GF-D8 (cell line): ENCODE results near the gene DNAJC30.
"Not testable (repeated sequence)": the region's sequence is repeated elsewhere in the genome, so short reads cannot be mapped to it uniquely, and the experiment has no call there.

Source experiments
- DNase-seq: peaks from one replicate; lab custom pipeline; 2025; lab: John Stamatoyannopoulos, UW

Gene DNAJC30

DNA sequence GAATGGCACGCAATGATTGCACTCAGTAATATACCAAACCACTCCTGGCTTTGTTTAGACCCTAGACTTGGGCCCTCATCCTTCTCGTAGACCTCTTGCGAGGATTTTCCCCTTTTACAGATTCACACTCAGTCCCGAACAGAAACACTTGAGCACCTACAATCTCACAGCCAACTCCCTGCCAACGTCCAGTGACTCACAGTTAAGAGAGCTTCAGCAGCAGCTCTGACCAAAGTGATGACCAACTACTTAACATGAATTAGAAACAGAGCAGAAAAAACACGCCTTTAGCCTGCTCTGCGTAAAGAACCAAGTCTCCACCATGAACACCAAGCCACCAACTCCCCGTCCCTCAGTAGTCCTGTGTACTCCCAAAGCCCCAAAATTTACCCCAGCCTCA lies 2.2 kb downstream of the DNAJC30 start:
- no peak for DNase-seq

DNA sequence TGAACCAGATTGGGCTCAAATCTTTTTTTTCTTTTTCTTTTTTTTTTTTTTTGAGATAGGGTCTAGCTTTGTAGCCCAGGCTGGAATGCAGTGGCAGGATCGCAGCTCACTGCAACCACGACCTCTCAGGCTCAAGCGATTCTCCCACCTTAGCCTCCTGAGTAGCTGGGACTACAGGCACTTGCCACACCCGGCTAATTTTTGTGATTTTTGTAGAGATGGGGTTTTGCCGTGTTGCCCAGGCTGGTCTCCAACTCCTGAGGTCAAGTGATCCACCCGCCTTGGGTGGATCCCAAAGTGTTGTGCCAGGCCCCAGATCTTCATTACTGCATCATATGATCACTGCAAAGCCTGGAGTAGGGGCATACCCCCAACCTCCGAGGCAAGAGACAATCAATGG lies 2.8 kb downstream of the DNAJC30 start:
- no peak for DNase-seq

DNA sequence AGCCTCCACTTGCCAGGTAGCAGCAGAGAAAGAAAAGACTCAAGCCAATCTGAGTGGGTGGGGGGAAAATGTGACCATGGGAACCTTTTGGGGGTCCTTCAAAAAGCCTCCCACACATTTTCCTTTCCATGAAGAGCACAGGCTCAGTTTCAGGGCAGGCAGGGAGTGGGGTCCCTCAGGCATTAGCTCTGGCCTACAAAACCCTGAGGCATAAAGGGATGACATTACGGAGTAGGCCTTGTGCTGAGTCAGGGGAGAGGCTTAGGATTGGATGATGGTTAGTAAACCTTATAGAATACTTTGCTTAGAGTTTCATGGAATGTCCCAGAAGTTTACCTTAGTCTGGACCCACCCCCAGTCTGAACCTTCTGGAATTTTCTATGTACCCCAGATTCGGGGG lies 3.5 kb downstream of the DNAJC30 start:
- no peak for DNase-seq

DNA sequence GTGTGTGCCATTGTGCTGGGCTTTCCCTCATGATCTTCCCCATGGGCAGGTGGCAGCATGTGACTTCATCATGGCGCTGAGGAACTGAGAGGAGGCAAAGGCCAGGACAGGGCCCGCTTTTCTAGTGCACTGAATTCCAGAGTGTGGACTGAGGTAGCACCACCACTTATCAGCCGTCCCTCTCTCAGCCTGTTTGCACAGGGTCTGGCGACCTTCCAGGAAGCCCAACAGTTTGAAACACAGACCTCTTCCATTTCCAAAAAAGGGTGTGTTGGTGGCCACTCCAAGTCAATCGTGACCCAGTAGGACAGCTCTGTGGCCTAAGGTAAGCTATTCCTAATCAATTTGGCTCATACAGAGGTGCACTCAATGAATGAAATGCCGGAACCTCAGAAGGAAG lies 4.4 kb downstream of the DNAJC30 start:
- DNase-seq: no peak

DNA sequence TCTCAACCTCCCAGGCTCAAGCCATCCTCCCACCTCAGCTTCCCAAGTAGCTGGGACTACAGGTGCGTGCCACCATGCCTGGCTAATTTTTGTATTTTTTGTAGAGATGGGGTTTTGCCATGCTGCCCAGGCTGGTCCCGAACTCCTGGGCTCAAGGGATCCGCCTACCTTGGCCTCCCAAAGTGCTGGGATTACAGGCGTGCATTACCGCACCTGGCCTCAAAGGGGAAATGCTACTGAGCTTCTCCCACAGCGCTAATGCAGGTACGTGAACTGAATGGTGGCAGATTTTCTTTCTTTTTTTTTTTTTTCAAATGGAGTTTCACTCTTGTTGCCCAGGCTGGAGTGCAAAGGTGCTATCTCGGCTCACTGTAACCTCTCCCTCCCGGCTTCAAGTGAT lies 7.2 kb downstream of the DNAJC30 start:
- DNase-seq: not testable (repeated sequence)

DNA sequence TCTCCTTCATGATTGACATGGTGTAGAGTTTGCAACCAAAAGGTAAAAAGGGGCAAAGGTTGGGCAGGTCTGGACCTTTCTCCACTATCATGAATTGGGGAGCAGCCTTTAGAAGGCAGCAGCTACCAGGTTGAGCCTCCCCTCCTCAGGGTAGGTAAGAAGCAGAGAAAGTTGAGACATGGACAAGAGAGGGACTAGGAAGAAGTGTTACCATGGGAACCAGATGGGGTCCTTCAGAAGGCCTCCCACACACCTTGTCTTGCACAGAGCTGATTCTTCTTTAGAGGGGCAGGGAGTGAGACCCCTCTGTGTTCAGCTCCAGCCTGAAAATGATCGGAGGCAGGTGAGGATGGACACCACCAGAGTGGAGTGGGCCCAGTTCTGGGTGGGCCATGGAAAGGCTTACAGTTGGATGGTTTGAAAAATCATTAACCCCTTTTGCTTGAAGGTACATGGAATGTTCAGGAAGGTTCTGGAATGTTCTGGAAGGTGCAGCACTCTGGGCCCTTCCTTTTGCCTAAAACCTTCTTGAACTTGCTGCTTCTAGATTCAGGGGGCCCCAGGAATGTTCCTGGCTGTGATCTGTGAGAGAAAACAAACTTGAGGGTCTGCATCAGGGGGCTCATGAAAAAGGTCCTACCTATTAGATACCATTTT lies 8.7 kb downstream of the DNAJC30 start:
- DNase-seq: no peak

DNA sequence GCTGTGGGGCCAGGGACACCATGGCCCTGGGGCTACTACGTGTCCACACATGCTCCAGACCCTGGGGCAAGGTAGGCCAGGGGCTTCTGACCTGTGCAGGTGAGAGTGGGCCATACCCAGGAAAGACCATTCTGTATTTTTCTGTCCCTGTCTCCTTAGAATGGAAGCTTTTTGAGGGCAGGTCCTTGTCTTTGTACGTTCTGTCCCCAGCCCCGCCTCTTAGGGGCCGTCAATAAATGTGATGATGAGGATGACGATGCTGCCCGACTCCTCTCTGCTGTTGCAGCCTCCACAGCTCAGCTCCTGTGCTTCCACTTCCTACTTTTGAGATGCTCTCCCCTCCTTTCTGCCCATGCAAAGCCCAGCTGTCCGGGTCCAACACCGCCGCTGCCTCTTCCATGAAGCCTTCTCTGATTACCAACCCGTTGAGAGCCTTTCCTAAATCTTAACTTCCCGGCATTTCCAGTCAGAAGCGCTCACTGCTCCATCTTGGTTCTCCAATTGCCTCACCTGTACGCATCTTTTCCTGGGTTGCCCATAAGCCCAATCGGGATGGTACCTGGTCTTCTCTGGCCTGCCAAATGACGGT lies 11.3 kb downstream of the DNAJC30 start:
- no peak for DNase-seq

DNA sequence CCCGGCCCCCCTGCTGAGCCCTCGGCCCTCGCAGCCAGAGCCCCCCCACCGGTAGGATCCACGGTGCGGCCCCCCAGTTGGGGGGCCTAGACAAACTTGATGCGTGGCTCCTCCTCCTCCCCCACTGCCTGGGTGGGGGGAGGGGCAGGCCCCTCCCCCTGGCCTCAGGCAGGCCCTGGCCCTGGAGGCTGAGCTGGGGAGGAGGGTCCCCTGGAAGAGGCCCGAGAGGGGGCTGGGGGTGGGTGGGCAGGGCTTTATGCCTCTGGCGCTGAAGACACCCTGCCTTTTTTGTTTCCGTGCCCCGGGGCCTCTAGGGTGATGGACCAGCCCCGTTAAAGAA lies 12.0 kb downstream of the DNAJC30 start:
- no peak for DNase-seq

DNA sequence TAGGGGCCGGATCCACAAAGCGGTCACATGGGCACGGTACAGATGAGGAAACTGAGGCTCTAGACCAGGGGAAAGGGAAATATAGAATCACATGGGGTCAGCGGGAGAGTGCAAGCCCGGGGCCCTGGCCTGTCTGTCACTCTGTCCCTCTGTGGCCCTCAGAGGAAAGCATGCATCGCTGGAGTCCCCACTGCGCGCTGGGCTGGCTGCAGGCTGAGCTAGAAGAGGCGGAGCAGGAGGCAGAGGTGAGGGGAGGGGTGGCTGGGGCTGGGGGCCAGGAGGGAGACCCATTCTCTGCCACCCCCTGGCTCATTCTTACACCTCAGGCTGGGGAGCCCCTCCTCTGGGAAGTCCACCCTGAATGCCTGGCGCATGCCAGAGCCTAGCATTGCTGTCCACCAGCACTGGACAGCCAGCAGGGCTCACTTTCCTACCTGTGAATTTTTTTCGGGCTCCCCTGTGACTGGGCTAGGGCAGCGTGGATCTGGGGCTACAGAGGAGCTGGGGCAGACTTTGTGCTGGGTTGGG lies 13.3 kb downstream of the DNAJC30 start:
- DNase-seq: no peak

DNA sequence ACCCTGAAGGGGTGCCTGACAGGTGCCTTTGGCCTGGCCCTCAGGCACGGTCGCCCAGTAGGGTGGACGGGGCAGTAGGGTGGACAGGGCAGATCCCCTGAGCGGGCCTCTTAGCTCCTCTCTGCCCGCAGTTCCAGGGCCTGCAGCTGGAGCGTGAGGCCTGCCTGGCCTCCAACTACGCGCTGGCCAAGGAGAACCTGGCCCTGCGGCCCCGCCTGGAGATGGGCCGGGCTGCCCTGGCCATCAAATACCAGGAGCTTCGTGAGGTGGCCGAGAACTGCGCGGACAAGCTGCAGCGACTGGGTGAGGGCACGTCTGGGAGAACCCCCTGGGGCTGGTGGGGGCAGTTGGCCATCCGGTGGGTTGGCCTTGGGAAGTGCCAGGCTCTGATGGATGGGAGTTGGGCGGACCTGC lies 14.0 kb downstream of the DNAJC30 start:
- no peak for DNase-seq

DNA sequence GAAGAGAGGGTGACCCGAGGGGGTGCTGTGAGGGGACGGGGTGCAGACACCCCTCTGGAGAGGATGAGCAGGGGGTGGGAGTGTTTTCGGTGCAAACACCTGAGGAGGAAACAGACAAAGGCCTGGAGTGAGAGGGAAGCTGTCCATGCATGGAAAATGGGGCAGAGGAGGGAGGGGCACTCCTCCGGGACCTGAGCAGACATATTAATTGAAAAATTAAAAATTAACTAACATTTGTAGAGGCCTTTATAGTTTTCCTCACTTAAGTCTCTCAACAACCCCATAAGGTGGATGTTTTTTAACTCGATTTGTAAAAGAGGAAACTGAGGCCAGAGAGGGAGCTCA lies 14.4 kb downstream of the DNAJC30 start:
- no peak for DNase-seq

DNA sequence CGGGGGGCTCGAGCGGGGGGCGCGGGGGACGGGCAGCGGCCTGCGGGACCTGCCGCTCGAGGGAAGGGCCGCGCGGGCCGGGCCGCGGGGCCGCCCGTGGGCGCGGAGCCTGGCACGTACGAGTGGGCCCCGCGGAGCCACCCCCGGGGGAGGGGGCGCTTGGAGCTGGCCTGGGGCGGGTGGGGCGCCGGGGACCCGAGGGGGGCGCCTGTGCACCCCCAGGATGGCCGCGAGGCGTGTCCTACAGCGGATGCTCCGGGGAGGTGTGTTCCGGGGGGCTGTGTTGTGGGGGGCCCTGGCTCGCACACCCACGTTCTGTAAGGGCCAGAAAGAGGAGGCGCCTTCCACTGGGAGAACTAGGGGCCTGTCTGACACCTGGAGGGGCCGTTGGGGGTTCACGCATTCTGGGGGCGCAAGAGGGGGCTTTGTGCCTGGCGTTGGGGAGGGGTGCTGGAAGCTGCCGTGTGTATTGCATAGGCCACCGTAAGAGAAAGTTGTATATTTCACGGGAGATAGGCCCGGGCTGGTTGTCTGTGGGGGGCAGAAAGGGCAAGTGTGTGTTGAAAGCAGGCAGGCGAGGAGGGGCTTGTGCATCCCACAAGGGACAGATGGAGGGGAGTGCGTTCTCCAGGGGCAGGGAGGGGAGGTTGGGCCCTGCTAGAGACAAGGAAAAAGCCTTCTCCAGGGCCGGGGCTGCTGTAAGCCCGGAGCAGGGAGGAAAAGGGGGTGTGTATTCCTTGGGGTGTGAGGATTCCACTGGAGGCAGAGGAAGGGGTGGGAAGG lies 15.0 kb downstream of the DNAJC30 start:
- no peak for DNase-seq

DNA sequence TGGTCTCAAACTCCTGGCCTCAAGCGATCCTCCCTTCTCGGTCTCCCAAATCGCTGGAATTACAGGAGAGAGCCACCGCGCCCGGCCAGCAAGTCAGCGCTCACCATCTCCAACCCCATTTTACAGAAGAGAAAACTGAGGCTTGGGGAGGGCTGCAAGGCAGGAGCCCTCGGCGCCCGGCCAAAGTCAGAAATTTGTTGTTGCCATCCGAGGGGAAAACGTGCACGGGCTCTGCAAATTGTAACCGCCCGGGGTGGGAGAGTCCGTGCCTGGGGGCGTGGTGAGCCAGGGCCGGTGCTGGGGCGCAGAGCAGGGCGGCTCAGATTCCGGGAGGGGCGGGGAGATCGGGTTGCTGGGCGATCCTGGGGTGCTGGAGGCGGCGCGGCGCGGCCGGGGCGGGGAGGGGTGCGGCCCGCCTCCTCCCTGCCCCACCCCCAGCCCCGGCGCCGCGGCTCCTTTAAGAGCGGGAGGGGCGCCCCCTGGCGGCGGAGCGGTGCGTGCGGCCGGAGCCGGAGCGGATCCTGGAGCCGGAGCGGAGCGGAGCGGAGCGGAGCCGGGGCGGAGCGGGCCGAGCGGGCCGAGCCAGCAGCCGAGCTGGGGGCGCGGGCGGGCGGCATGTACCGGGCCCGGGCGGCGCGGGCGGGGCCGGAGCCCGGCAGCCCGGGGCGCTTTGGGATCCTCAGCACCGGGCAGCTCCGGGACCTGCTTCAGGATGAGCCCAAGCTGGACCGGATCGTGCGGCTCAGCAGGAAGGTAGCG lies 15.7 kb downstream of the DNAJC30 start, which contains the start of gene VPS37D:
VPS37D (plus strand) TSS at position 488 of the 759 bp plus-strand sequence; CDS start at position 616, 128 bp downstream.
- DNase-seq: no peak

DNA sequence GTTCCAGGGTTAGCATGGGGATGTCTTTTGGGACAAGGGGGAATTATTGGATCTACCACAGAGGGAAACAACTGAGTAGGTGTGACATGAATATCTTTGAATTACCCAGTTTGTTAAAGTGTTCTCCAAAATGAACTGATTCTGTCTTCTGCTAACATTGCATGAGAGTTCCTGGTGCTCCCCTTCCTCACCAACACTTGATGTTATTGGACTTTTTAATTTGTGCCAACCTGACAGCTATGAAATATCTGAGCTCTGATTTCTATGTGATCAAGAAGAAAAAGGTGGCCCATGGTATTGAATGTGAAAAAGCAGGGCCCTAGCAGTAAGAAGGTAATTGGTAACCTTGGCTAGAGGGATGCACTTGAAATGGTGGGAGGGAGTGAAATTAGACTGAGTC lies 20.2 kb downstream of the DNAJC30 start:
- DNase-seq: no peak

DNA sequence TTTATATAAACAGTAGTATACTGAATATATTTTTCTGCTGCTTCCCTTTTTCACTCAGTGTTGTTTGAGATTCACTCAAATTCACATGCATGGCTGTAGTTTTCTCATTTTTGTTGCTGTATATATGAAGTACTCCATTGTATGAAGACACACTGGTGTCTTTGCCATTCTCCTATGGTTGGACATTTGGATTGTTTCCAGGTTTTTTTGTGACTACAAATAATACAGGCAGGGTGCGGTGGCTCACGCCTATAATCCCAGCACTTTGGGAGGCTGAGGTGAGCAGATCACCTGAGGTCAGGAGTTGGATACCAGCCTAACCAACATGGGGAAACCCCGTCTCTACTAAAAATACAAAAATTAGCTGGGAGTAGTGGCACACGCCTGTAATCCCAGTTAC lies 22.7 kb downstream of the DNAJC30 start:
- not testable (repeated sequence) for DNase-seq

DNA sequence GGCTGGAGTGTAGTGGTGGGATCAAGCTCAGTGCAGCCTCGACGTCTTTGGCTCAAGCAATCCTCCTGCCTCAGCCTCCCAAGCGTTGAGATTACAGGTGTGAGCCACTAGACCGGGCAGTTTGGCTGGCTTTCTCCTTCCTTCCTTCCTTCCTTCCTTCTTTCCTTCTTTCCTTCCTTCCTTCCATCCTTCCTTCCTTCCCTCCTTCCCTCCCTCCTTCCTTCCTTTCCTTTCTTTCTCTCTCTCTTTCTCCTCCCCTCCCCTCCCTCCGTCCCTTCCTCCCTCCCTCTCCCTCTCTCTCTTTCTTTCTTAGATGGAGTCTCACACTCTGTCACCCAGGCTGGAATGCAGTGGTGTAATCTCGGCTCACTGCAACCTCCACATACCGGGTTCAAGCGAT lies 23.3 kb downstream of the DNAJC30 start:
- no peak for DNase-seq

DNA sequence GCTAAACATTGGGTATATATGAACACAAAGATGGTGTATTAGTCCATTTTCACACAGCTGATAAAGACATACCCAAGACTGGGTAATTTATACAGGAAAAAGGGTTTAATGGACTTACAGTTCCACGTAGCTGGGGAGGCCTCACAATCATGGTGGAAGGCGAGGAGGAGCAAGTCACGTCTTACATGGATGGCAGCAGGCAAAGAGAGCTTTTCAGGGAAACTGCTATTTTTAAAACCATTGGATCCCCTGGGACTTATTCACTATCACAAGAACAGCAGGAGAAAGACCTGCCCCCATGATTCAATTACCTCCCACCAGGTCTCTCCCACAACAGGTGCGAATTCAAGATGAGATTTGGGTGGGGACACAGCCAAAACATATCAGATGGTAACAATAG lies 27.9 kb downstream of the DNAJC30 start:
- not testable (repeated sequence) for DNase-seq

DNA sequence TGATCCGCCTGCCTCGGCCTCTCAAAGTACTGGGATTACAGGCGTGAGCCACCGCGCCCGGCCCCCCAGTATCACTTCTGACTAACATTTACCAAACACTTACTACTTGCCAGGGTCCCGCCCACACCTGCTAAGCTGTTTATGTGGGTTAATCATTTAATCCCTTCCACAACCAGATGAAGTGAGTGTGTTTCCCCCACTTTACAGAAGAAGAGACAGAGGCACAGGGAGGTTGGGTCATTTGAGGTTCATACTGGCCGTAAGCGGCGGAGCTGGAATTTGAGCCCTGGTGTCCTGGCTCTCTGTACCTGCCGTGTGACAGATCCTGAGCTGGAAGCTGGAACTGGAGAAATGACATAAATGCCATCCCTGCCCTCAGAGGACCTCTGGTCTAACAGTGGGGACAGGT lies 30.7 kb downstream of the DNAJC30 start:
- DNase-seq: no peak

DNA sequence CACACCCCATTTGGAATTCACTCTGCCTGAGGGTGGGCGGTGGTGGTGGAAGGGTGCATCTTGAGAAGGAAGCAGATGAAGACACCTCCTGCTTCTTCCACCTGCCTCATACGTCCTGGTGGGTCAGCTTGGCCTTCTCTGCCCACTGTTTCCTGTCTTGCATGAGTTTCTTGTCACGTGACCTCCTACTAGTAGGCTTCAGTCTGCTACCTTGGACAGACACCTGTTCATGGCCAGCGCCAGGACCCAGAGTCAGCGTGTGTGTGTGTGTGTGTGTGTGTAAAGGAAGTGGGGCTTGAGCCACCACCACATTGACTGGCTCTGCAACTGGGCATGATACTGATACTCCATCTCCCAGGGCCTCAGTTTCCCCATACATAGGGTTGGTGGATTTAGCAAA lies 32.7 kb downstream of the DNAJC30 start:
- DNase-seq: no peak

DNA sequence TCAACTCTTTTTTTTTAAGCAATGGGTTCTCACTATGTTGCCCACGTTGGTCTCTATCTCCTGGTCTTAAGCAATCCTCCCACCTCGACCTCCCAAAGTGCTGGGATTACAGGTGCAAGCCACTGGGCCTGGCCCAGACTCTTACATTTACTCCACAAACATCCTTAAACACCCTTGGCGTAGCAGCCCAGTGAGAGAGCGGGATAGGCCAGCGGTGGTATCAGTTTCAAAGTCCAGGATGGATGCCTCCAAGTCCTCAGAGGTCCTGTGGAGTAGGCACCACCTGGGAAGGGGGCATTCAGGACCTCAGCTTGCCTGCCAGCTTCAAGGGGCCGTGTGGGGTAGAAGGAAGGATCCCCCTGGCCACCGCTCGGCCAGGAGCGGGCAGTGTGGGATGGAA lies 33.7 kb downstream of the DNAJC30 start:
- DNase-seq: no peak

DNA sequence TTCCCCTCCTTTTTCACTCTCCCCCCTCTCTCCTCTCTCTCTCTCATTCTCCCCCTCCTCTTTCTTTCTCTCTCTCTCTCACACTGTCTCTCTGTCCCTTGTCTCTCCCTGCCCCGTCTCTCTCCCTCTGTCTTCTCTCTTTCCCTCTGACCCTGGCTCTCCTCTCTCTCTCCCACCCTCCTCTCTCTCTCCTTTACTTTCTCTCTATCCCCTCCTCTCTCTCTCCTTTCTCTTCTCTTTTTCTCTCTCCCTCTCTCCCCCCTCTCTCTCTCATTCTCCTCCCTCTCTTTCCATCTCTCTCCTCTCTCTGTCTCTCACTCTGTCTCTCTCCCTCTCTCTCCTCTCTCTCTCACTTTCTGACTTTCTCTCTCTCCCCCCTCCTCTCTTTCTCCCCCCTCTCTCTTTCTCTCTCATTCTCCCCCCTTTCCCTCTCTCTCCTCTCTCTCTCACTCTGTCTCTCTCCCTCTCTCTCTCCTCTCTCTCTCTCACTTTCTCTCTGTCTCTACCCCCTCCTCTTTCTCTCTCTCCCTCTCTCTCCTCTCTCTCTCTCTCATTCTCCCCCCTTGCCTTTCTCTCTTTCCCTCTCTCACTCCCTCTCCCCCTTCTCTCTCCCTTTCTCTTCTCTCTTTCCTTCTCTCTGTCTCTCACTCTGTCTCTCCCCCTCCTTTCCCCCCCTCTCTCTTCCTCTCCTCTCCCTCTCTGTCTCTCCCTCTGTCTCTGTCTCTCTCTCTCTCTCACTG lies 34.5 kb downstream of the DNAJC30 start:
- DNase-seq: no peak
